HG02623 (cell line): ENCODE data around the gene MRTFB.
"Not testable (repeated sequence)": the region's sequence is repeated elsewhere in the genome, so short reads cannot be mapped to it uniquely, and the experiment has no call there.

Experiments used
- ATAC-seq: cut with Tn5 transposase; IDR thresholded peaks from one replicate; pipeline ENCODE4 v1.9.1; 2021; ENCODE audit warnings: moderate library complexity; ENCODE audit not compliant: unreplicated experiment

MRTFB gene

DNA sequence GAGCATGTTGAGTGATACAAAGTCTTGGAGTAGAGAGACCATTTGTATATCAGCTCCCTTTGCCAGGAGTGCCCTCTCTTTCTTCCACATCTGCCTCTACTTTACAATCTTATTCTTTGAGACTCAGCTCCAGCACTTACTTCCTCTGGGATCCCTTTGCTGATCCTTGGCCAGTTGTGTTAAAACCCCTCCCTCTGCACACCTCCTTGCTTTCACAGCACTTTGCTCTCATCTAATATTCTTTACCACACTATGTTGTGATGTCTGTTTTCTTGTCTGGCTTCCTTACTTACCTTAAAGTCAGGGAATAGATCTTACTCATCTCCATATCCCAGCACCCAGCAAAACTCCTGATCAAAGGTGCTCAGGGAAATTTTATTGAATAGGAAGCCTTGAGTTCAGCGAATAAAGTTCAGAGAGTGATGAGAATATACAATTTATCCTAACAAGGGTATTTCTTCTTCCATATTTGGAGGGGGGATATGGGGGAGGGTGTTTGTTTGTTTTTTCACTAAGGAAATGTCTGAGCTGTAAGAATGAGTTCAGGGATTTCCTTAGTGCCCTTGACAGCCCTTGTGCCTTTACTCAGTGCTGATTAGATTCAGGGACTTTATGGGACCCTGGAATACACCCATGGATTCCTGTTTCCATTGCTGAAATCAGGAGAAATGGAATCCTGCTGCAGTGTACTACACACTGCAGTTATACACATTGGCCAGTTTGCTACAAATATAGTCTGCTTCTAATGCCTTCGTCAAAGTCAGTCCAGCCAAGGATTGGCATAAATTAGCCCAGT is 32.0 kb downstream of the MRTFB start:
- no peak for ATAC-seq

DNA sequence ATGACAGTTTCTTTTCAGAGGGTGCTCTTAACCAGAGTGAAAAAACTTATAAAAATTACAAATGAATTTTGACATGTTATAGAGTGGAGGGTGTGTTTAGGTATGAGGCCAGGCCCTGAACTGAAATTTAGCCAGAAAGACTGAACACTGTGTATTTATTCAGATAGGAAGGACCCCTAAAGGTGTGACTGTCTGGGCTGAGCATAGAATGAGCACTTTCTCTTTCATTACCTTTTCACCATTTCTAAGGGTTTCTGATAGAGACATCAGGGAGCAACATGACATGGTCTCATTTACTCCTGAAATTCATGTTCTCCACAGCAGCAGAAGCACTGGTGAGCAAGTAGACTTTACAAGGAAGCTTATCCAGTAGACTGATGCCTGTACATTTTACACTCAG is 32.9 kb downstream of the MRTFB start:
- no peak for ATAC-seq

DNA sequence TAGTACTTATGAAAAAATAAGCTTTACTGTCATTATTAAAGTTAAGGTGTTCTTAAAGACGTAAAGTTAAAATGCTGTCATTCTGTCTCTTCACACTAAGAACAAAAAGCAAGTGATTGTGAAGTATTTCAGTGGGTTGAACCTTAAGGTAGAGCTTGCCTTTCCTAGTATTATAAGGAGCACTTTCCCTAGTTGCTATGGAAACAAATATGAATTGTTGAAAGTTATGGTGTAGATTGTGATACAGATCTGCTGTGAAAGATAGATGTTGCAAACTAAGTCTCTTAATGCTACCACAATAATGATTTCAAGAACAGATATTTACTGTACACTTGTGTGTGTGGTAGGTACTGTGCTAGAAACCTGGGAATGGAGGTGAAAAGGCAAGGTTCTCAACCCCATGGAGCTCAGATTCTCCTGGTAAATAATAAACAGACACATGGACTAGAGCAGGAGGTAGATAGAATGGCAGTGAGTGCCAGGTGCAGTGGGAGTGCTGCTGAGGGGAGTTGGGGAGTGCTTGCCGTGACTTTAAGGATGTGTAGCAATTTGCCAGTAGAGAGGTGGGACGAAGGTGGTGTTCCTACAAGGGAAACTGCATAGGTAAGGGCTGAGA is 34.7 kb downstream of the MRTFB start:
- no peak for ATAC-seq

DNA sequence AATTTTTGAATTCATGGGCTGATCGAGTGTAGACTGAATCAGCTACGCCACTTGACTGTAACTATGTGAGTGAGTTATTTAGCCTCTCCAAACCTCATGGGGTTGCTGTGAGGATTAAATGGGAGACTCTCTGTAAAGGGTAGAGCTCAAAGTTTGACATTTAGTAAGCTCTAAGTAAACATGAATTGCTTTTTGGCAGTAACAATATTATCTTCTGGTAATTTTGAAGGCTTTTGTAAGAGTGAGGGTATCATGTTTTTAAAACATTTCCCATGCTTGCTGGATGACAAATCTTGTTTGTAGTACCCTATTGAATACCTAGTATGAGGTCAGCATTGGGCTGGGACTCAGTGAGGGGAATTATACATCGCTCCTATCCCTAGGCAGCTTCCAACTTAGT is 35.3 kb downstream of the MRTFB start:
- no peak for ATAC-seq

DNA sequence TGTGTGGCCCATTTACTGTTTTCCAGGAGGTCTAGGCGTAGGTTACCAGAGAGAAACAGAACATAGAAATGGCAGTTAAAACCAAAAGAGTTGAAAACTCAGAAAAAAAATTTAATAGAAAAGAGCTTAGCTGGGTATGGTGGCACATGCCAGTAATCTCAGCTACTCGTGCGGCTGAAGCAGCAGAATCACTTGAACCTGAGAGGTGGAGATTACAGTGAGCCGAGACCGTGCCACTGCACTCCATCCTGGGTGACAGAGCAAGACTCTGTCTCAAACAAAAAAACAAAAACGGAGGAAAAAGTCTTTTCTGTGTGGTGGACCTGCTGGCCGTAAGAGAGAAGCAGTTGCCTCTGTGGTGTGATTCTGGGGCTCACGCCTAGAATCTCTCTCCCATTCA is 35.8 kb downstream of the MRTFB start:
- no peak for ATAC-seq

DNA sequence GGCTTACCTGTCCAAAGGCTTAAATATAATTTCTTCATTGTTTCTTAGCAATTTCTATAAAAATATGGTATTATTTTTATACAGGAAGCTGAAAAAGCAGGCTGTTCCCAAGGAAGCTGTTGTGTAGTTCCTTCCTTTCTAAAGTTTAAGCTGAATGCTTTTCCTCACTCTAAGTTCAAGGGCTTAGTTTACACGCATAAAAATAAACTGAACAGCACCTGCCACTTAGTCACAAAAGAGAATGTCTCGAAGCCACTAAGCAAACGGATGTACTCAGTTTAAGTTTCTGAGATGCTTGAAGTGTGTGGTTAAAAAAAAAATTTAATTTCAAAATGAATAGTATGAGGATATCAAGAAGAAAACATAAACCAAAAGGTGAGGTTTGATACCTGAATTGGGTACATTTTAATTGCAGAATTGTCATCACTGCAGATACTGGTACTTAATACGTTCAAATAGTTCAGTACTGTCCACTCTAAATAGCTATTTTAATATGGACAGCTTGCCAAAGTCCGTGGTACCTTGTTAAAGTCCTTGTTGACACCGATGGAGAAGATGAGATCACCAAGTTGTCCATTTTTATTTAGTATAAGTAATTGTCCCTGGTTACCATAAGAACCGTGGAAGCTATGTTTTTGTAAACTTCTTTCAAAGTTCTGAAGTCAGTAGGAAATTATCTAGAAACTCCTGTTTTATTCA is 38.1 kb downstream of the MRTFB start:
- no peak for ATAC-seq

DNA sequence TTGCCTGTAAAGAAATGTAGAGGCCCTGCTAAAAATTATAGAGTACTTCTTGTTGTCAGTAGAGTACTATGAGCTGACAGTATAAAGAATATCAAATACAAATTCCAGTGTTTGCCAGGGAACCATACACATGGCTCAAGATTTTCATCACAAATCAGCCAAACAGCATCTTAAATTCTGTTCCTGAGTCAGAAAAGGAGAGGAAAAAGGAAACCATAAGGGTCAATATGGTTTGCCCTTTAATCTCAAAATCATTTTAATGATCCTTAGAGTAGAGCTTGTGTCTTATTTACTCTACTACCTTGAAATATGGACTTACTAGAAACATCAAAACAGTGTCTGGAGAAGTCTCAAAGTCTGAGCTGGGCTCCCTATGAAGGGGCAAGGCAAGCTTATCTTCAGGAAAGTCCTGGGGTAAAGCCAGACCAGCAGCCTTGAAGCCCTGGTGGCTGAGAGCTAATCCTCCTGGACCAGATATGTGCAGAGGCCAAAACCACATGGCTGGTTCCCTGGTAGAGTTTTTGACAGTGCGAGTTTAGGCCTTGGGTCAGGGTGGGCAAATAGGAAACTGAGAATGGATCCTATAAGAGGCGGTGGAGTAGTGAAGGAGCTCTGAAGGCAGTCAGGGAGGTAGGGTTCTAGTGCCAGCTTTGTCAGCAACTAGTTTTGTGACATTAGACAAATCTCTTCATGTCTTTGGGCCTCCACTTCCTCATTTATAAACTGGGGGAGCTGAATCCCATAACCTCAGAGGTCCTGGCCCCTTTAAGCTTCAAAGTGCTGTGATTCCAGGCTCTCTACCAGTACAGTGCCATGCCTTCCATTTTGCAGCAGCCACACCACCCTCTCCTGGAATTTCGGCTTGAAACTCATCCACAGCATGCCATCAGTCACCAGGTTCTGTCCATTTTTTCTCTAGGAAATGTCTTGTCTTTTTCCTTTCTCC is 38.9 kb downstream of the MRTFB start:
- ATAC-seq, result no peak

DNA sequence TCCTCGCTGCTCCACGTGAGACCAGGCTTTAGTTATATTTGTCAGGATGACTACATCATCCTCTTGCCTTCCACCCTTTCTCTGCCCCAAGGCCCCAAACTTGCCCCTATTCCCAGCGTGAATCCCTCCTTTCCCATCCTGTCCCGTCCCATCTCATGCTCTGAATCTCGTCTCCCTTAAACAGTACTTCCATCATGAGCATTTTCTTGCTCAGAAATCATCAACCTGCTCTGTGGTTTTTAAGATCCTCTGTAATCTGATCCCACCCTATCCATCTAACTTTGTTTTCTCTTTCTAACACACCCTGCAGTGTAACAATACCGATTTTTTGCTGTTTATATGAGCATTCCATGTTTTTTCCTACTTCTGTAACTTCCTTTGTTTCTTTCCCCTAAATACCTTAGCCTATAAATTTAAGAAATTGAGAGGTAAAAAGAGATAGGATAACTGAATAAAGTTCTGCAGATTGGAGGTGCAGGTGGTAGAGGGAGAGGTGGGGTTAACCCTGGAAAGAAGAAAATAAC is 39.7 kb downstream of the MRTFB start:
- no peak for ATAC-seq

DNA sequence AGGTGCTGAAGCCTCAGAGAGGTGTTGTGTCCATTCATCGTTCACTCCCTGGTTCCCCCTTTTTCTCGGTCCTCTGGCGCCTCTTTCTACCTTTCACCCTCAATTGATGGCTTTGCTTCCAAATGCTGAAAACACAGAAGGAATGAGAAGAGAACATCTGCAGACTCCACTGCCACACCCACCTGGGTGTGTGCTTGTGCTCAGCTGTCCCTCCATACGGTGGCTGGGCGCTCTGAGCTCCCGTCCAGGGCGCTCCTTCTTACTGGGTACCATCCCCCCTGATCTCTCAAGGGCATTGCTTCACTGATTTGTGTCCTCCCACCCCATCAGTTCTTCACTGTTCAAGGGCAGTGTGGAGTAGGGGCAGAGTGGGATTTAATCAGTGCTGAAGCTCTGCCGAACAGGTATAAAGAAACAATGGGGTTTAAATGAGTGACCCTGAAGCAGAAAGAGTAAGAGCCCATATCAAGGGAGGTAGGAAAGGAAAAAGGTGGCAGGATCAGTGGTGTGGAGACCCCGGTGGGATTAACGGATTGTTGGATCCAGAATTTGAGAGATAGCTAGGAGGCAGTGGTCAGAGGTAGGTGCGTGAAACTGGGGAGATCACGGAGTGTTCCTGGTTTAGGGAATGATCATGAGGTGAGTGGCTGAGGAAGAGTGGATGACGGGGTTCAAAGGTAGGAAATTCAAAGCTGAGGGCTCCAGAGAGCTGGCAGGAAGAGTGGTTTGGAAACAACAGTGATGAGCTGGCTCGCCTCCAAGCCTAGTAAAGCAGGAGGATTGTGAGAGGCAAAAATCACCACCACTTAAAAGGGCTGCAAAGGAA is 40.8 kb downstream of the MRTFB start:
- ATAC-seq, result no peak

DNA sequence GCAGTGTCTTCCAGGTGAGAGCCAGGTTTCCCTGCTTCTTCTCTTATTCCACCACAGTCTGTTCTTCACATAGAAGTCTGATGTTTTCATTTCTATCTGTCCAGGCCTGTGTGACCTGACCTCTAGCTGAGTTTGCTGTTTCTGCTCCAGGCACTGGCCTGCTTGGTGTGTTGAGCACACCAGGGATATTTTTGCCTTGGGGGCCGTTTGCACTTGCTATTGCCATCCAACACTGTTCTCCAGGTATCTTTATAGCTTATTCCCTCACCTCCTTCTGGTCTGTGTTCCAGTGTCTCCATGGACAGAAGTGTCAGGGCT is 41.4 kb downstream of the MRTFB start:
- ATAC-seq, result no peak

DNA sequence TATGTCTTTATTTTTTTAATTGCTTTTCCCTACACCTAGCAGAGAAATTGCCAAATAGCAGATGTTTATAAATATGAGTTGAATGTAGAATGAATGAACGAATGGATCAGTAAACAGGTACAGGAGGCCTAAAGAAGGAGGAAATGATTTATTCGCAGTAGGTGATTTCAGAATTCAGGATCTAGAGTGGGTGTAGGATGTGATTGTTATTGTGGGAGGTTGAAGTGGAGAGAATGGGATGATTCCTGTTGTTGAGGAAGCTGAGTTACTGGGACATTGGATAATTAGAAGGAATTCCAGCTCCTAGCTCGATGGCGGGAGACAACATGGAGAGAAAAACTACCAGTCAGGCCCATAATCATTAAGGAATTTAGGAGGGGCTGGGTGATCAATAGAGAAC is 42.2 kb downstream of the MRTFB start:
- ATAC-seq, result no peak

DNA sequence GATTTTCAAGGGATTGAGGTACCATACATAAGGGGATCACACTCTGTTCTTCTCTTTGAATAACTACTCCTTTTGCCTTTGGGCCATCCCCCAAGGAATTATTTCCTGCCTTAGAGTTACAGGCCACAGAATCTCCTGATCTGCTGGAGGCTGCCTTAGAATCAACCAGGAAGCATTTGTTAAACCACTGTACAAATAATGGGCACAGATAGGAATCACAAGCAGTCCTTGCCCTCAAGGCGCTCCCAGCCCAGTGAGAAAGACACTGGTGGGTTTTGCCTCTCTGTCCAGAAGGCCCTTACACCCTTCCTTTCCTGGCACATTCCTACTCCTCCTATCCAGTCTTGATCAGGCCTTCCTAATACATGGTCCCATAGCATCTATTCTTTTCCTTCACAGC is 45.9 kb downstream of the MRTFB start:
- no peak for ATAC-seq

DNA sequence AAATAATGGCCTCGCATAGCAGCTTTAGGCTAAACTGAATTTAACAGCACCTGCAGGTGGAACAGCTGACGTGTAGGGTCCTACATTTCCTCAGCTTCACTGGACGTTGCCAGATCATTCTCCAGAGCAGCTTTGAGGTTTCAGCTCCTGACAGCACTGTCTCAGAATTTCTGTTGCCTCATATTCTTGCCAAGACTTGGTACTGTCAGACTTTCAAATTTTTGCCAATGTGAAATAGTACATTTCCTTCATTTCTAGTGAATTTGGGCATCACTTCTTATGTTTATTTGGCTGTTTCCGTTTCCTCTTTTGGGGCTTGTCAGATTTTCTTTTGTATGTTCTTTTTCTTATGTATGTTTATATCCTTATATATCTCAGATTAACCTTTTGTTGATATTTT is 48.7 kb downstream of the MRTFB start:
- no peak for ATAC-seq

DNA sequence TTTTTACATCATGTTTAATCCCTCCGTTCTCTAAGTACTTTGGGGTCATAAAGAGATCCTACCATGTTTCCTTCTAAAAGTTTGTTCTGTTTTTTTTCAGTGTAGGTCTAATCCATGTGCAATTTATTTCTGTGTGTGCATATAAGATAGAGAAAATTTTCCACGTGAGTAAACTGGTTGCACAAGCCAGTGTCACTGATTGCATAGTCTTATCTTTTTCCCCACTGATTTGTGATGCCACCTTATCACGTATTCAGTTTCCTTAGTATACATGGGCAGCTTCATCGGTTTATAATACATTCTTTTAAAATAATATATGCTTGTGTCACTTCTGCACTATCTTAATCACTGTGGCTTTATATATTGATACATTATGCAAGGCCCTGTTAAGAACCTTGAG is 49.2 kb downstream of the MRTFB start:
- ATAC-seq, result no peak

DNA sequence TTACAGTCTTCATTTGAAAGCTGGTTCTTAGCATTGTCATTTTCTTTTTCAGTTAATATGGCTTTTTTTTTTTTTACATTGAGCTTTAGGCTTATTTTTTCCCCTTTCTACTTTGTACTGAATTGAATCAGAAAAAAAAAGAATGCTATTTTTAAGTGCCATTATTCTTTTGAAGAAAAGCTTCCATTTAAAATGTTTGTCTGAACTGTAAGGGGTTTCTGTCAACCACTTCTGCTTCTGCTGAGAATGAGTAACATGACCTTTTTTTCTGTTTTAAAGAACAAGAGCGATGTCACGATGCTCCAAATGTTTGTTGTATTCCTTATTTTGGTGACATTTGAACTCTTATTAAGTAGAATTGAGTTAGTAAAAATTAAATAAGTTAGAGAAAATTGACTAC is 50.0 kb downstream of the MRTFB start:
- no peak for ATAC-seq

DNA sequence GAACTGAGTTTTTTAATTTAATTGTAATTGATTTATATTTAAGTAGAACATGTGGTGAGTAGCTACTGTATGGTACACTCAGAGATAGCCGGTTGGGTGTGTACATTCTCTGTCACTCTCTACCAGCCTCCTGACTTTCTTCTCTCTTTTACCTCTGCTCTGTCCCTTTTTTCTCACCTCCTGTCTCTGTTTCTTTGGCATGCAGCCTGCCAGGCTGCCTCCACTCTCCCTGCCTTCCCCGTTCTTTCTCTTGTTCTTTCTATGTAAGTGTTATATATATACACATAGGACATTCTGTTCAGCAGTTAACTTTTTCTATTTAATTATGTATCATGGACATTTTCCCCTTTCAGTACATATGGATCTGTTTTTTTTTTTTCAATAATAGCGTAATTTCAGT is 50.8 kb downstream of the MRTFB start:
- no peak for ATAC-seq

DNA sequence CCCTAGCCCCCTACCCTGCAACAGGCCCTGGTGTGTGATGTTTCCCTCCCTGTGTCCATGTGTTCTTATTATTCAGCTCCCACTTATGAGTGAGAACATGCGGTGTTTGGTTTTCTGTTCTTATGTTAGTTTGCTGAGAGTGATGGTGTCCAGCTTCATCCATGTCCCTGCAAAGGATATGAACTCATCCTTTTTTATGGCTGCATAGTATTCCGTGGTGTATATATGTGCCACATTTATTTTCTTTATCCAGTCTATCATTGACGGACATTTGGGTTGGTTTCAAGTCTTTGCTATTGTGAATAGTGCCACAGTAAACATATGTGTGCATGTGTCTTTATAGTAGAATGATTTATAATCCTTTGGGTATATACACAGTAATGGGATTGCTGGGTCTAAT is 51.3 kb downstream of the MRTFB start:
- not testable (repeated sequence) for ATAC-seq

DNA sequence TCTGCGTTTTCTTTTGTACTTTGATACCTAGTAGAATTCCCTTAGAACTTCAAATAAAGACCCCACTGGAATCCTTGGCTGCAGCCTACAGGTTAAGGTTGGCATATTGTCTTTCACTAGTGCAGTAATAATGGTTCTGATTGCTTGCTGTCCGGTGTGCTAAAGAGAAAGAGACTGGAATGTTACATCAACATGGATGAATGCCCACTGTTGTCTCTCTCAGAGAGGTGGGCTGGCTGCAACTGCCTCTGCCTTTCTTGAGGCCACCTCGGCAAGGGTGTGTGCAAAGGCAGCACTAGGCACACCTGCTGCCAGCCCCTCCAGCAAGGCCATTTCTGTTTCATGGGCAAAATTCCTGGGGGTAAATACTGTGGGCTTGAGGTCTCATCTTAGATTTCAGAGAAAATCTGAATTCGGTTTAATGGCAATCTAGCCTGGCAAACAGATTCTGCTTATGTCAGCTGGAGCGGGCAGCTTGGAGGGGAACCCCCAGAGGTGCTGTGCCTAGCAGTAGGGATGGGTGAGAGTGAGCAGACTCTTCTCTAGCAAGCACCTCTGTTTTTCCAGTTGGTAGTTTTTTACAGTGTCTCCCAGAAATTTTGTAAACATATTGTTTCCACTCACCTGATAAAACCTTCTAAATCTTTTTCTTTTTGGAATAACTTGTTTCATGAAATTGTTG is 54.0 kb downstream of the MRTFB start:
- no peak for ATAC-seq

DNA sequence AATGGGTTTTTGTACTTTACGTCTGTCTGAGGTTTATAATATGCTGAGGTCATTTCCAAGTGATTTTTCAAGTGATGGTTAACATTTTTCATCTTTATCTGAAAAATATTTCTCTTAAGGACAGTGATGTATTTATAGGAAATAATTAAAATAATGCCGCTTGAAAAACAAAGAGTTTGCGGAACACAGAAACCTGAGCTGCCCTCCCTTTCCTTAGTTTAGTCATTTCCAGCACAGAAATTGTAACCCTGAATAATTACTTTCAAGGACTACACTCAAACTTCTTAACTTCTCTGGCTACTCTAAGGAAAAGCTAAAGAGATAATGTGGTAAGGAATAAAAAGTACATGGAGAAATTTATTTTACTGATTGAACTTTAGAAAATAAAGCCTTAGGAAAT is 54.6 kb downstream of the MRTFB start:
- no peak for ATAC-seq

DNA sequence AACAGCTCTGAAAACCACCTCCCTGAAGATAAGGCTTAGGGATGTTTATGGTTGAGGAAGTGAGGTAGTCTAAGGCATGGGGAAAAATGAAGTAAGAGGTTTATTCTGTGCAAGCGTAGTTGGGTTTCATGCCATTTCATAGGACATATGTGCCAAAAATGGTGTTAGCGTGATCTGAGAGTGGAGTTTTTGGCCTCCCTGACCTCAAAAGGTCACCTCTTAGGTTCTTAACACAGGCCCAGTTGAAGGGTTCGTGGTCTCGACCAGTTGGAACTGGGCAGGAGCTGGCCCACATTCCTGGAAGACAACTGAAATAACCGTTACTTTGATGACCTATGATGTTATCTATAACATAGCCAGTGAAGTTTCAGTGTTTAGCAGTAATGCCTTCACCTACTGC is 57.0 kb downstream of the MRTFB start:
- no peak for ATAC-seq
